ENCODE measurements around the gene CUEDC1.

CUEDC1 gene

GRCh38 chr17:57955183-57955931 lies at the start of gene CUEDC1:
CUEDC1 (minus strand) TSS chr17:57955412; CDS start chr17:57885564, 69,848 bp downstream.
- peak; percentile 60 for DNase-seq (ENCODE audit: extremely low spot score, insufficient read length, low read depth)
- no peak for FAIRE-seq

- no peak for DNase-seq (ENCODE audit: extremely low spot score, insufficient read length, low read depth)
- no peak for FAIRE-seq
Observed at GRCh38 chr17:58004060-58004459, 48.8 kb upstream of the CUEDC1 start.

- FAIRE-seq (no peak), DNase-seq (ENCODE audit: extremely low spot score, insufficient read length, low read depth) (no peak)
Observed at GRCh38 chr17:58002973-58003372, 47.8 kb upstream of the CUEDC1 start.

- FAIRE-seq (no peak), DNase-seq (ENCODE audit: extremely low spot score, insufficient read length, low read depth) (no peak)
Observed at GRCh38 chr17:58002154-58002948, 47.1 kb upstream of the CUEDC1 start.

- DNase-seq (ENCODE audit: extremely low spot score, insufficient read length, low read depth) (no peak), FAIRE-seq (no peak)
Observed at GRCh38 chr17:58001461-58002124, 46.4 kb upstream of the CUEDC1 start.

- peak; percentile 74 for FAIRE-seq
- DNase-seq (ENCODE audit: extremely low spot score, insufficient read length, low read depth): no peak
Observed at GRCh38 chr17:57999496-58000017, 44.3 kb upstream of the CUEDC1 start.

- DNase-seq (ENCODE audit: extremely low spot score, insufficient read length, low read depth) (no peak), FAIRE-seq (no peak)
Observed at GRCh38 chr17:57999010-57999495, 43.8 kb upstream of the CUEDC1 start.

GRCh38 chr17:57997085-57997809 lies 42.0 kb upstream of the CUEDC1 start:
- FAIRE-seq (no peak), DNase-seq (ENCODE audit: extremely low spot score, insufficient read length, low read depth) (no peak)

- FAIRE-seq (peak; percentile 71), DNase-seq (ENCODE audit: extremely low spot score, insufficient read length, low read depth) (no peak)
Observed at GRCh38 chr17:57995076-57995956, 40.1 kb upstream of the CUEDC1 start.

- FAIRE-seq (no peak), DNase-seq (ENCODE audit: extremely low spot score, insufficient read length, low read depth) (no peak)
Observed at GRCh38 chr17:57994436-57994835, 39.2 kb upstream of the CUEDC1 start.

GRCh38 chr17:57993471-57994365 lies 38.5 kb upstream of the CUEDC1 start:
- FAIRE-seq (peak; percentile 42), DNase-seq (ENCODE audit: extremely low spot score, insufficient read length, low read depth) (no peak)

- DNase-seq (ENCODE audit: extremely low spot score, insufficient read length, low read depth) (no peak), FAIRE-seq (no peak)
Observed at GRCh38 chr17:57991537-57991936, 36.3 kb upstream of the CUEDC1 start.

- DNase-seq (ENCODE audit: extremely low spot score, insufficient read length, low read depth): no peak
- no peak for FAIRE-seq
Observed at GRCh38 chr17:57990037-57990436, 34.8 kb upstream of the CUEDC1 start.

- peak; percentile 50 for FAIRE-seq
- DNase-seq (ENCODE audit: extremely low spot score, insufficient read length, low read depth): peak; percentile 76
Observed at GRCh38 chr17:57988301-57989250, 33.4 kb upstream of the CUEDC1 start.

GRCh38 chr17:57987581-57988300 lies 32.5 kb upstream of the CUEDC1 start, which contains the start of gene VEZF1:
VEZF1 (minus strand) TSS chr17:57988254; CDS start chr17:57988111, 143 bp downstream.
- DNase-seq (ENCODE audit: extremely low spot score, insufficient read length, low read depth) (peak; percentile 68), FAIRE-seq (no peak)
